ENCODE results near the gene FAM180B. TPM values are rescaled to one million over a fixed set of nuclear protein-coding genes. Genes with fewer than 3 reads are reported as not detected.
A peak's percentile ranks its signal among the peaks of the same experiment; 100 is the strongest.

FAM180B gene, protein sequence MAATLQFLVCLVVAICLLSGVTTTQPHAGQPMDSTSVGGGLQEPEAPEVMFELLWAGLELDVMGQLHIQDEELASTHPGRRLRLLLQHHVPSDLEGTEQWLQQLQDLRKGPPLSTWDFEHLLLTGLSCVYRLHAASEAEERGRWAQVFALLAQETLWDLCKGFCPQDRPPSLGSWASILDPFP
- total RNA-seq (not detected in 2 replicates), polyA plus RNA-seq (not detected in 2 replicates), polyA minus RNA-seq (ENCODE audit: low replicate concordance) (not detected in 2 replicates)
- polyA plus RNA-seq (2012), result not detected in 2 replicates

DNA sequence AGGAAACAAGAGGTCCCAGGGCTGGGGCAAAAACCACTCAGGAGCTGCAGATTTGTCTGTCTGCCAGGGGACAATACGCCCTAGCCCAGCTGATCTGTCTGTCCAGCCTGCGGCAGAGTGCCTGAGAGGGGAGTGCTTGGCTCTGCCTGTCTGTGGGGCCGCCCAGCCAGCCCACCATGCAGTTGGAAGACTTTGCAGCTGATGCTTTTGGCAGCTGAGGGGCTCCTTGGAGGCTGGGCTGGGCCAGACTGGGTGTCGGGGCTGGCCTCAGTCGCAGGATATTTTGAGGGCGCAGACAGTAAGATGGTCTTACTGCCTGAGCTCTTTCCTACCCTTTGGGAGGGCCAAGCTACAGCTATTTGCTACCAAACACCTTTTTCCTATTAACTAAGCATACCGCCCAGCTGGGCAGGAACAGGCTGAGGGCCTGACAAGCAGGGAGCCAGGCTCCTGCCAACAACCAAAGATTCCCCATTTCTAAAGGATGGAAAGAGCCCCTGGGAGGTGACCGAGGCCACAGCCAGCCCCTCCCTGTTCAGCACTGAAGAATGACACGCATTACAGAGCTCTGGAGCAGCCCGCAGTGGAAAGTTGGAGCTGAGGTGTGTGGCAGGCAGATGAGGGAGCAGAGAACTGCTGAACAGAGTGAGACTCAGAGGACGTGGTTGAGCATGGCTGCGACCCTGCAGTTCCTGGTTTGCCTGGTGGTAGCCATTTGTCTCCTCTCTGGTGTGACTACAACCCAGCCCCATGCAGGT lies at the start of gene FAM180B:
Gene FAM180B, plus strand, starts transcription at position 581 of the 758 bp plus-strand sequence. Its CDS starts 91 bp downstream, at position 672.
- Histone ChIP-seq H3K9me3 (ENCODE audit: control insufficient read depth, insufficient read depth, low read depth, low read length) (no peaks in the 10 kb centered on the region), H3K9ac (ENCODE audit: insufficient read depth, low read length) (no peak within 1 kb of the TSS), H2AFZ (ENCODE audit: low read length) (no peak within 1 kb of the TSS), H4K20me1 (ENCODE audit: control insufficient read depth, extremely low read depth, insufficient read depth, low read length) (no peaks in the 10 kb centered on the region), H3K4me1 (ENCODE audit: control insufficient read depth, extremely low read depth, insufficient read depth, low read length) (no peaks in the 10 kb centered on the region), H3K36me3 (ENCODE audit: control insufficient read depth, insufficient read depth, low read length) (peaks cover 16% of the 10 kb centered on the region), H3K27ac (ENCODE audit: insufficient read depth, low read length) (no peak within 1 kb of the TSS), H3K4me3 (replicated peaks in 1 of 4; ENCODE audit: control extremely low read depth in 1 of 4, insufficient read depth in 1 of 4, low read depth in 3 of 4, low read length in 4 of 4) (no peak within 1 kb of the TSS), H3K4me2 (ENCODE audit: extremely low read depth, insufficient read depth, low read length) (no peak within 1 kb of the TSS), H3K27me3 (ENCODE audit: control insufficient read depth, insufficient read depth, low read length) (peaks cover 6% of the 10 kb centered on the region), H3K79me2 (ENCODE audit: control insufficient read depth, insufficient read depth, low read length) (no peaks in the 10 kb centered on the region)
- TF ChIP-seq, protein P1, sequence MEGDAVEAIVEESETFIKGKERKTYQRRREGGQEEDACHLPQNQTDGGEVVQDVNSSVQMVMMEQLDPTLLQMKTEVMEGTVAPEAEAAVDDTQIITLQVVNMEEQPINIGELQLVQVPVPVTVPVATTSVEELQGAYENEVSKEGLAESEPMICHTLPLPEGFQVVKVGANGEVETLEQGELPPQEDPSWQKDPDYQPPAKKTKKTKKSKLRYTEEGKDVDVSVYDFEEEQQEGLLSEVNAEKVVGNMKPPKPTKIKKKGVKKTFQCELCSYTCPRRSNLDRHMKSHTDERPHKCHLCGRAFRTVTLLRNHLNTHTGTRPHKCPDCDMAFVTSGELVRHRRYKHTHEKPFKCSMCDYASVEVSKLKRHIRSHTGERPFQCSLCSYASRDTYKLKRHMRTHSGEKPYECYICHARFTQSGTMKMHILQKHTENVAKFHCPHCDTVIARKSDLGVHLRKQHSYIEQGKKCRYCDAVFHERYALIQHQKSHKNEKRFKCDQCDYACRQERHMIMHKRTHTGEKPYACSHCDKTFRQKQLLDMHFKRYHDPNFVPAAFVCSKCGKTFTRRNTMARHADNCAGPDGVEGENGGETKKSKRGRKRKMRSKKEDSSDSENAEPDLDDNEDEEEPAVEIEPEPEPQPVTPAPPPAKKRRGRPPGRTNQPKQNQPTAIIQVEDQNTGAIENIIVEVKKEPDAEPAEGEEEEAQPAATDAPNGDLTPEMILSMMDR (conservative IDR thresholded peaks at IDR 0.05 in 1 of 2, IDR thresholded peaks at IDR 0.05 in 1 of 2; ENCODE audit: low read depth in 1 of 2, low read length in 2 of 2), result no peak
- TF ChIP-seq EZH2 (IDR thresholded peaks at IDR 0.05; ENCODE audit: low read length, missing control alignments), result no peak
- no peak for DNase-seq (ENCODE audit: low read depth in 2 of 2)

DNA sequence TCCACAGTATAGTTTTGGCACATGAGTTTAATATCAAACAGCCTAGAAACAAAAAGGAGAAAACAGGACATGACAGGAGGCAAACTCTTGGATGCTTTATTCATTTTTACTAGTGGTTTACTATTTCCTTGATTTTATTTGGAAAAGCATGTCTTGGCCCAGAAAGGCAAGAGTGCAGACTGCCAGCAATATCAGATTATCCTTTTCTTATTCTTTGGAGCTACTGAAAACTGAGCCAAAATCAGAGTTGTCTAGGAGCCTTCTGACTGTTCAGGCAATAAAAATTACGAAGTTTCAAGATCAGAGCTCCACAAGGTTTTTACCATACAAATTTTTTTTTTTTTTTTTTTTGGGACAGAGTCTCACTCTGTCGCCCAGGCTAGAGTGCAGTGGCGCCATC lies 49.6 kb upstream of the FAM180B start:
- Histone ChIP-seq H4K20me1 (ENCODE audit: control insufficient read depth, extremely low read depth, insufficient read depth, low read length) (peaks cover 5% of the 10 kb centered on the region), H3K79me2 (ENCODE audit: control insufficient read depth, insufficient read depth, low read length) (peaks cover 87% of the 10 kb centered on the region), H3K4me1 (ENCODE audit: control insufficient read depth, extremely low read depth, insufficient read depth, low read length) (peaks cover 24% of the 10 kb centered on the region), H3K4me3 (replicated peaks in 1 of 4; ENCODE audit: control extremely low read depth in 1 of 4, insufficient read depth in 1 of 4, low read depth in 3 of 4, low read length in 4 of 4) (no peak overlapping the region), H2AFZ (ENCODE audit: low read length) (no peak overlapping the region), H3K4me2 (ENCODE audit: extremely low read depth, insufficient read depth, low read length) (no peak overlapping the region), H3K27ac (ENCODE audit: insufficient read depth, low read length) (no peak overlapping the region), H3K9ac (ENCODE audit: insufficient read depth, low read length) (no peak overlapping the region), H3K36me3 (ENCODE audit: control insufficient read depth, insufficient read depth, low read length) (no peaks in the 10 kb centered on the region), H3K9me3 (ENCODE audit: control insufficient read depth, insufficient read depth, low read depth, low read length) (no peaks in the 10 kb centered on the region), H3K27me3 (ENCODE audit: control insufficient read depth, insufficient read depth, low read length) (no peaks in the 10 kb centered on the region)
- TF ChIP-seq EZH2 (IDR thresholded peaks at IDR 0.05; ENCODE audit: low read length, missing control alignments), result no peak
- TF ChIP-seq, protein P1 (conservative IDR thresholded peaks at IDR 0.05 in 1 of 2, IDR thresholded peaks at IDR 0.05 in 1 of 2; ENCODE audit: low read depth in 1 of 2, low read length in 2 of 2), result no peak
- no peak for DNase-seq (ENCODE audit: low read depth in 2 of 2)

DNA sequence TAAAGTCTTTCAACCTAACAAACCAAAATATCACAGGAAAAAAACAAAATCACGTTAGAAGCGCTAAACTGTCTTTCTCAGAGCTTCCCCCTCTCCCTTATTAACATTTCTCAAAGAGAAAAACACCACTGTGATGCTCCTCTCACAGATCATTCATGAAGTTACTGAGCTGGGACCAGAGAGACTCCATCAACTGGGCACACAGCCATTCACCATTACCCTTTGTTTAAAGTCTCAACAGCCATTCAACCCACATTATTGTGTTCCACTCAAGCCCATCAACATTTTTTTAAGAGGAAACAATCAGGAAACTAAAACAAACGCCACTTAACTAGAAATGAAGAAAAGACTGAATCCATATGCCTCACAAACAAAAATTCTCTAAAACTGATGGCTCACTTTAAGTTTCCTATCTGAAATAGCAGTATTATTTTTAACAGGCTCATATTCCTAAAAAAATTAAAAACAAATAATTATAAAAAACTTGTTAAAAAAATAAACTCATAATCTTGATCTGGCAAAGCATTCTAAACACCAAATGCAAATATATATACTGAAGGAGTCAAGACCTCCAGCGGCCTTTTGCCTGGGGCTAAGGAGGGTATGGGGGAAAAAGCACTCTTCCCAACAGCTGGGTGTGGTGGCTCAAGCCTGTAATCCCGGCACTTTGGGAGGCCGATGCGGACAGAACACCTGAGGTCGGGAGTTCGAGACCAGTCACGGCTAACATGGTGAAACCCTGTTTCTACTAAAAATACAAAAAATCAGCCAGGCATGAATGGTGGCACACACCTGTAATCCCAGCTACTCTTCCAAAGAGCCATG lies 47.5 kb upstream of the FAM180B start:
- no peak overlapping the region for H3K27ac ChIP-seq (ENCODE audit: insufficient read depth, low read length)
- H3K36me3 ChIP-seq (ENCODE audit: control insufficient read depth, insufficient read depth, low read length), result no peaks in the 10 kb centered on the region
- no peaks in the 10 kb centered on the region for H3K9me3 ChIP-seq (ENCODE audit: control insufficient read depth, insufficient read depth, low read depth, low read length)
- H4K20me1 ChIP-seq (ENCODE audit: control insufficient read depth, extremely low read depth, insufficient read depth, low read length), result peaks cover 5% of the 10 kb centered on the region
- H3K27me3 ChIP-seq (ENCODE audit: control insufficient read depth, insufficient read depth, low read length), result no peaks in the 10 kb centered on the region
- H3K9ac ChIP-seq (ENCODE audit: insufficient read depth, low read length), result no peak overlapping the region
- peak; percentile 25 to 49 for DNase-seq (ENCODE audit: low read depth in 2 of 2)
- TF ChIP-seq, protein P1 (conservative IDR thresholded peaks at IDR 0.05 in 1 of 2, IDR thresholded peaks at IDR 0.05 in 1 of 2; ENCODE audit: low read depth in 1 of 2, low read length in 2 of 2), result no peak
- no peak for TF ChIP-seq EZH2 (IDR thresholded peaks at IDR 0.05; ENCODE audit: low read length, missing control alignments)
- no peak overlapping the region for H3K4me2 ChIP-seq (ENCODE audit: extremely low read depth, insufficient read depth, low read length)
- no peak overlapping the region for H3K4me3 ChIP-seq (replicated peaks in 1 of 4; ENCODE audit: control extremely low read depth in 1 of 4, insufficient read depth in 1 of 4, low read depth in 3 of 4, low read length in 4 of 4)
- no peak overlapping the region for H2AFZ ChIP-seq (ENCODE audit: low read length)
- peaks cover 90% of the 10 kb centered on the region for H3K79me2 ChIP-seq (ENCODE audit: control insufficient read depth, insufficient read depth, low read length)
- H3K4me1 ChIP-seq (ENCODE audit: control insufficient read depth, extremely low read depth, insufficient read depth, low read length), result peaks cover 14% of the 10 kb centered on the region
